HCT116 (cell line): ENCODE measurements around the gene COG5. TPM values are rescaled to one million over a fixed set of nuclear protein-coding genes. Genes with fewer than 3 reads are reported as not detected.

ENCODE experiments used
- ATAC-seq: fragments of 200-7000 bp; cut with Tn5 transposase; 2 replicates; pipeline ENCODE4 v1.9.1; 2020; ENCODE audit warnings: mild to moderate bottlenecking, moderate library complexity
- BruUV-seq: library from RNA; stranded (reverse); fragments of 400-500 nt; replicated peaks from 2 replicates; lab custom pipeline; 2021; lab: Mats Ljungman, UMichigan
- CTCF ChIA-PET: fragments of 300-600 bp; sonication (Branson Sonifier 250); formaldehyde crosslinking; loops from one replicate; lab custom pipeline; 2021; ENCODE audit warnings: antibody characterized with exemption; lab: Charles Lee
- POLR2A ChIA-PET: fragments of 300-600, 350-600 bp; sonication (Branson Sonifier 250); formaldehyde crosslinking; loops from one replicate; lab custom pipeline; 2021; ENCODE audit warnings: antibody characterized with exemption; lab: Charles Lee
- RAD21 ChIA-PET, 2 experiments: fragments of 300-600 bp; sonication (Branson Sonifier 250); formaldehyde crosslinking; loops; one replicate each; lab custom pipeline; 2023; ENCODE audit warnings: low total read pairs in 2 of 2; ENCODE audit not compliant: uncharacterized antibody in 2 of 2, unreplicated experiment in 2 of 2, low non-redundant PET in 1 of 2; lab: Charles Lee
- DNase-seq: peaks from one replicate; pipeline ENCODE4 v3.0.0-alpha.2; 2010; ENCODE audit warnings: low read depth, low spot score
- H2AFZ ChIP-seq: fragments of 200-600 bp; shearing (Covaris generic), sonication (generic); 2 replicates; pipeline ENCODE4 v1.6.1; 2017; ENCODE audit warnings: low read depth, mixed run types, mixed read lengths, antibody characterized with exemption, low read length; ENCODE audit not compliant: poor library complexity, severe bottlenecking
- H3K27ac ChIP-seq: 2 replicates; pipeline ENCODE4 v1.5.1; 2012; ENCODE audit warnings: low read depth, low read length
- H3K27me3 ChIP-seq: fragments of 200-600 bp; sonication (generic); 2 replicates; pipeline ENCODE4 v1.6.1; 2016; ENCODE audit warnings: mixed run types, low read length, mixed read lengths; ENCODE audit not compliant: insufficient read depth
- H3K36me3 ChIP-seq, 2 experiments: fragments of 200-500 bp in 1 of 2; fragments of 200-600 bp in 1 of 2; sonication (Bioruptor generic) in 1 of 2; sonication (generic) in 1 of 2; 2 replicates each; pipeline versions ENCODE4 v1.5.1 to v1.6.1; 2014 to 2016; ENCODE audit warnings: low read length in 2 of 2, inconsistent platforms in 1 of 2, mixed read lengths in 1 of 2, mixed run types in 1 of 2; ENCODE audit not compliant: insufficient read depth in 2 of 2, control insufficient read depth in 1 of 2
- H3K4me1 ChIP-seq, 2 experiments: fragments of 200-600 bp in 1 of 2; sonication (generic) in 1 of 2; 2 replicates each; pipeline versions ENCODE4 v1.5.1 to v1.6.1; 2012 to 2017; ENCODE audit warnings: low read length in 2 of 2, inconsistent platforms in 1 of 2, mild to moderate bottlenecking in 1 of 2, mixed read lengths in 1 of 2, mixed run types in 1 of 2, moderate library complexity in 1 of 2; ENCODE audit not compliant: insufficient read depth in 2 of 2, control insufficient read depth in 1 of 2
- H3K4me2 ChIP-seq: fragments of 200-600 bp; sonication (generic); 2 replicates; pipeline ENCODE4 v1.6.1; 2017; ENCODE audit warnings: mixed run types, low read length, mixed read lengths
- H3K4me3 ChIP-seq, 2 experiments: fragments of 200-600 bp in 1 of 2; sonication (generic) in 1 of 2; replicated peaks in 1 of 2; 2 replicates each; pipeline ENCODE4 v1.5.1; 2011 to 2016; ENCODE audit warnings: low read length in 2 of 2, control low read depth in 1 of 2, low read depth in 1 of 2, mild to moderate bottlenecking in 1 of 2, mixed read lengths in 1 of 2, mixed run types in 1 of 2
- H3K79me2 ChIP-seq: fragments of 200-600 bp; sonication (generic); 2 replicates; pipeline ENCODE4 v1.6.1; 2017; ENCODE audit warnings: mild to moderate bottlenecking, mixed run types, low read length, moderate library complexity, mixed read lengths; ENCODE audit not compliant: insufficient read depth
- H3K9ac ChIP-seq: fragments of 200-600 bp; sonication (generic); 2 replicates; pipeline ENCODE4 v1.6.1; 2016; ENCODE audit warnings: low read length, mixed read lengths
- H3K9me2 ChIP-seq: fragments of 200-600 bp; sonication (generic), shearing (Covaris generic); 2 replicates; pipeline ENCODE4 v1.6.1; 2017; ENCODE audit warnings: mixed run types, mild to moderate bottlenecking, moderate library complexity; ENCODE audit not compliant: insufficient read depth
- H3K9me3 ChIP-seq, 2 experiments: fragments of 200-500 bp in 1 of 2; fragments of 200-600 bp in 1 of 2; sonication (Bioruptor generic) in 1 of 2; sonication (generic) in 1 of 2; 2 replicates each; pipeline ENCODE4 v1.6.1; 2014 to 2017; ENCODE audit warnings: low read length in 2 of 2, mixed read lengths in 2 of 2, inconsistent platforms in 1 of 2, low read depth in 1 of 2, mild to moderate bottlenecking in 1 of 2, mixed run types in 1 of 2, moderate library complexity in 1 of 2; ENCODE audit not compliant: control insufficient read depth in 1 of 2, insufficient read depth in 1 of 2
- H4K20me1 ChIP-seq: fragments of 200-600 bp; sonication (generic), shearing (Covaris generic); 2 replicates; pipeline ENCODE4 v1.6.1; 2017; ENCODE audit warnings: mixed run types, mild to moderate bottlenecking, moderate library complexity; ENCODE audit not compliant: insufficient read depth
- CBX3 ChIP-seq: IDR thresholded peaks from 2 replicates; pipeline ENCODE4 v1.6.1; 2012; ENCODE audit warnings: low read depth
- CTCF ChIP-seq, 3 experiments: fragments of 200-600 bp in 1 of 3; sonication (generic) in 1 of 3; IDR thresholded peaks in 2 of 3; conservative IDR thresholded peaks in 1 of 3; 2 replicates each; pipeline ENCODE4 v1.5.1; 2012 to 2017; ENCODE audit warnings: low read depth in 2 of 3, low read length in 2 of 3, antibody characterized with exemption in 1 of 3, borderline replicate concordance in 1 of 3, control low read depth in 1 of 3, mild to moderate bottlenecking in 1 of 3, mixed read lengths in 1 of 3, mixed run types in 1 of 3, moderate library complexity in 1 of 3; ENCODE audit not compliant: insufficient read depth in 1 of 3
- JUND ChIP-seq: IDR thresholded peaks from 2 replicates; pipeline ENCODE4 v1.6.1; 2012
- MAX ChIP-seq: IDR thresholded peaks from 2 replicates; pipeline ENCODE4 v1.6.1; 2012
- TCF7L2 ChIP-seq: IDR thresholded peaks from 2 replicates; pipeline ENCODE4 v1.7.0; 2011; ENCODE audit warnings: borderline replicate concordance, inconsistent platforms; ENCODE audit not compliant: insufficient read depth, insufficient read length; ENCODE audit errors: extremely low read depth
- ZBTB33 ChIP-seq: IDR thresholded peaks from 2 replicates; pipeline ENCODE4 v1.6.1; 2011; ENCODE audit warnings: mild to moderate bottlenecking, low read length, moderate library complexity; ENCODE audit not compliant: insufficient replicate concordance; ENCODE audit errors: extremely low read depth
- intact Hi-C: fragments of 100-400 bp; cut with micrococcal nuclease; formaldehyde crosslinking; loops from 2 replicates; pipeline ENCODE4 v1.10.0; 2022
- total RNA-seq: library from RNA; stranded (reverse); gene quantifications from one replicate; pipeline ENCODE4 v1.2.1, GENCODE V29; 2021; ENCODE audit not compliant: unreplicated experiment

The COG5 gene
- total RNA-seq, 1 experiment from 2014 or later, result 30.7 TPM

GRCh38 chr7:107581387-107582013, 17.8 kb upstream of the COG5 start:
- H3K4me3 ChIP-seq, result peak overlapping the region in 1 of 2 experiments; percentile 76; a peak in 2 of 4 replicates
- intact Hi-C loops, result loop anchor here (10.0 kb wide), 3 partner anchors 143 to 387 kb away; no protein-coding TSS in a partner anchor
- peaks cover 2 to 14% of the 10 kb centered on the region in 2 experiments; a peak in 3 of 4 replicates for H3K4me1 ChIP-seq
- POLR2A ChIA-PET, result no interaction called here
- RAD21 ChIA-PET, result no interaction called here
- H4K20me1 ChIP-seq, result no peaks in the 10 kb centered on the region
- no peaks in the 10 kb centered on the region for H3K27me3 ChIP-seq
- CTCF ChIA-PET, result no interaction called here
- no peak overlapping the region for H3K27ac ChIP-seq
- TF ChIP-seq ZBTB33 (no peak), TCF7L2 (no peak), JUND (no peak), MAX (no peak), CTCF (IDR thresholded peaks at IDR 0.05 in 2 of 3, conservative IDR thresholded peaks at IDR 0.05 in 1 of 3; ENCODE audit: borderline replicate concordance in 1 of 3, insufficient read depth in 1 of 3, low read depth in 2 of 3, low read length in 2 of 3) (no peak), CBX3 (no peak)
- H3K9me2 ChIP-seq, result no peaks in the 10 kb centered on the region
- H2AFZ ChIP-seq, result no peak overlapping the region
- H3K36me3 ChIP-seq, result 0 out of 4 replicates have a peak, but pooled peaks cover 2% of the 10 kb centered on the region in 2 experiments
- no peak for DNase-seq
- peak overlapping the region; percentile 75 for H3K9ac ChIP-seq
- H3K79me2 ChIP-seq, result peaks cover 32% of the 10 kb centered on the region
- H3K4me2 ChIP-seq, result peak overlapping the region; percentile 77
- BruUV-seq, result no TSS peak
- no peaks in the 10 kb centered on the region for H3K9me3 ChIP-seq
- ATAC-seq, result no peak
